Fibroblast of gingiva (primary cell): ENCODE measurements around the gene IMMT.

Experiments used
- DNase-seq: peaks from one replicate; pipeline ENCODE4 v3.0.0-alpha.2; 2011; ENCODE audit warnings: low read depth

IMMT gene

GRCh38 chr2:86199834-86200177, 4.5 kb upstream of the IMMT start:
- no peak for DNase-seq

GRCh38 chr2:86195808-86196387, 636 bp upstream of the IMMT start:
- DNase-seq: no peak

- no peak for DNase-seq
These were observed 559 bp downstream of the IMMT start for GRCh38 chr2:86194751-86195054.

GRCh38 chr2:86193901-86194567, 1.2 kb downstream of the IMMT start:
- no peak for DNase-seq

- no peak for DNase-seq
These were observed 5.4 kb downstream of the IMMT start for GRCh38 chr2:86189782-86190416.

GRCh38 chr2:86186431-86186830, 8.8 kb downstream of the IMMT start:
- no peak for DNase-seq

GRCh38 chr2:86185517-86186212, 9.6 kb downstream of the IMMT start:
- no peak for DNase-seq

GRCh38 chr2:86176597-86176996, 18.7 kb downstream of the IMMT start:
- no peak for DNase-seq

GRCh38 chr2:86175828-86176227, 19.4 kb downstream of the IMMT start:
- no peak for DNase-seq

- DNase-seq: no peak
These were observed 20.8 kb downstream of the IMMT start for GRCh38 chr2:86174445-86174844.

GRCh38 chr2:86172610-86173009, 22.7 kb downstream of the IMMT start:
- no peak for DNase-seq

GRCh38 chr2:86171295-86171694, 24.0 kb downstream of the IMMT start:
- DNase-seq: no peak

- no peak for DNase-seq
These were observed 24.8 kb downstream of the IMMT start for GRCh38 chr2:86170449-86170848.

- no peak for DNase-seq
These were observed 34.9 kb downstream of the IMMT start for GRCh38 chr2:86160156-86160952.

- no peak for DNase-seq
These were observed 37.0 kb downstream of the IMMT start for GRCh38 chr2:86158286-86158685.

GRCh38 chr2:86157009-86157556, 38.2 kb downstream of the IMMT start:
- no peak for DNase-seq

GRCh38 chr2:86150502-86150901, 44.8 kb downstream of the IMMT start:
- DNase-seq: no peak

- DNase-seq: no peak
These were observed 47.5 kb downstream of the IMMT start for GRCh38 chr2:86147793-86148192.

GRCh38 chr2:86143926-86144685, 51.2 kb downstream of the IMMT start:
- DNase-seq: no peak

- peak; percentile 24 for DNase-seq
These were observed 52.0 kb downstream of the IMMT start for GRCh38 chr2:86143307-86143706.
